Effector CD8-positive, alpha-beta T cell (primary cell): Measurements from ENCODE around the gene UST.
"Not testable (repeated sequence)": the region's sequence is repeated elsewhere in the genome, so short reads cannot be mapped to it uniquely, and the experiment has no call there.

Source experiments
- DNase-seq: peaks from one replicate; lab custom pipeline; 2025; lab: John Stamatoyannopoulos, UW

UST gene

GRCh38 chr6:149084808-149085556, 338.2 kb downstream of the UST start:
- DNase-seq, result no peak

DNA sequence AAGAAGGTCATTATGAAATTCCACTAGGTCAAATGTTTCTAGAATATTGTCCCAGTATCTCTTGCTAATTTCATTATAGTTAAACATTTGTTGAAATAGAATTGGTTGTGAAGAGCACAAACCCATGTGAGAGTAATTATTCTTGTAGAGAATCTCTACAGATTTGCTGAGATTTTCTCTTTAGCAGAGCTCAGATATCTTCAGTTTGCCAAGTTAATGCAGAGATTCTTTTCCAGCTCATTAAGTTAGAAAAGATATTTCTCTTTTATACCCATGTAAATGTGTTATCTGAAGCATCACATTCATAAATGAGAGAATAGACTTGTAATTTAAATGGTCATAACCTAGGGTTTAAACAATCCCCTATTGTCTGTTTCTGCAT, 338.7 kb downstream of the UST start:
- DNase-seq, result no peak

- DNase-seq, result no peak
These were observed 339.5 kb downstream of the UST start for GRCh38 chr6:149086363-149086762.

GRCh38 chr6:149087898-149088297, 341.1 kb downstream of the UST start:
- no peak for DNase-seq

GRCh38 chr6:149088361-149088760, 341.5 kb downstream of the UST start:
- DNase-seq, result no peak

DNA sequence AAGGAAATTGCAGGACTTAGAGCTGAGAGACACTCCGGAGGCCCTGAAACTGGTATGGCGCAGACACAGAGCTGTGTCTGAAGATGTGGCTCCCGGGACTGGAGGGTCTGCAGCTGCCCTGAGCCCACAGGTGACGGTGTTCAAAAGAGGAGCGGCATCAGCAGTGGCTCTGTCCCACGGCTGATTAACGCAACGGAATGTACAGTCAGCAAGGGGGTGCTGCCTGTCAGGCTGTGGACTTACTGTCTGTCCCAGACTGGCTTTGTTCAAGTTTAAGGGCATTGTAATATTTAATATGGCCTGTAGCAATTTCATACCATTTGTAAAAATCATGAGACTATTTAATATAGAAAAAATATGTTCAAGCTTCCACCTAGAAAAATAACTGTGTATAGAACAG, 342.7 kb downstream of the UST start:
- no peak for DNase-seq

DNA sequence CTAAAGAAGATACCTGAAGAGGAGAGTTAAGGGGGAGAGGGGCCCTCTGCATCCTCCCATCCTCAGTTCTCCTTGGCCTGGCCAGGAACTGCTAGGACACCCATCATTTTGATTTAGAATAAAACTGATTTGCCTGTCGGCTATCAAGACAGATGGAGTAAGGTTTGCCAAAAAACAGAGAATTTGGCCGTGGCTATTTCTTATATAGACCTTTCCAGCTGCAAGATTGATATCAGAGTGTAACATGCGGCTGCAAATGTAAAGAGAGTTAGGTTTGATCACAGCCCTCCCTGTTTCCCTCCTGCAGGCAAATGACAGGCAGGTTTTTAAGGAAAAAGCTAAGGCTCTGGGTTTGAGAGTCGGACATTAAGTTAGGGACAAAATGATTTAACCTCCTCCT, 344.1 kb downstream of the UST start:
- no peak for DNase-seq

GRCh38 chr6:149093643-149094042, 346.8 kb downstream of the UST start:
- no peak for DNase-seq

- DNase-seq, result no peak
These were observed 347.3 kb downstream of the UST start for GRCh38 chr6:149094156-149094555.

DNA sequence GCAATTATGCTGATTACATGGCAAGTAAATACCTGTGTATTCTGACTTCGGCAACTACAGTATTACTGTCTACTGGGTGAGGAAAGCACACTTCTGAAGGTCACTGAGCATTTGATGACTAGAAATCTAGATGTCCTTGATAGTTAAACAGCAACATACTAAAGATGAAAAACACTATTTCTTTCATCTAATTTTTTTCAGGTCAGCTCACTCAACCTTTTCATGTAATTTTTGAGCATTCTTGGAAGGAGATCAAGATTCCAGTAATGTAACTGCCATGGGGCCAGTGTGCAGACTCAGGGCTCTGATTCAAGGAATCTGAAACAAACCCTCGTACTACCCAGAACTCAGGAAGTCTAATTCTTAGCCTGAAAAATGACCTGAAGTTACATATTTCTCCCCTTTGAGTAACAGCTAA, 348.1 kb downstream of the UST start:
- DNase-seq, result no peak

GRCh38 chr6:149095842-149096241, 349.0 kb downstream of the UST start:
- DNase-seq, result no peak

DNA sequence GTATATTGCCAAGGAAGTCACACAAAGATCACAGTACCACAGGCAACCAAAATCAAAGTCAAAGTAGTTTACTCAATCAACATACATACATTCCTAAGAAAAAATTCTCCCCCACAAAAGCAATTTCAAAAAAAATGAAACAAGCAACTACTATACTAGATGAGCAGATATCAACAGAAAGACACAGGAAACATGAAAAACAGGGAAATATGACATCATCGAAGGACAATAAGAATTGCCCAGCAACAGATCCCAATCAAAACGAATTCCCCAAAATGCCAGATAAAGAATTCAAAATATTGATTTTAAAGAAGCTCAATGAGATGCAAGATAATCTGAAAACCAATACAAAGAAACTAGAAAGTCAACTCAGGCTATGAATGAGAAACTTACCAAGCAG, 351.0 kb downstream of the UST start:
- no peak for DNase-seq

GRCh38 chr6:149098700-149099276, 352.0 kb downstream of the UST start:
- DNase-seq, result no peak

- no peak for DNase-seq
These were observed 355.5 kb downstream of the UST start for GRCh38 chr6:149102324-149102723.

DNA sequence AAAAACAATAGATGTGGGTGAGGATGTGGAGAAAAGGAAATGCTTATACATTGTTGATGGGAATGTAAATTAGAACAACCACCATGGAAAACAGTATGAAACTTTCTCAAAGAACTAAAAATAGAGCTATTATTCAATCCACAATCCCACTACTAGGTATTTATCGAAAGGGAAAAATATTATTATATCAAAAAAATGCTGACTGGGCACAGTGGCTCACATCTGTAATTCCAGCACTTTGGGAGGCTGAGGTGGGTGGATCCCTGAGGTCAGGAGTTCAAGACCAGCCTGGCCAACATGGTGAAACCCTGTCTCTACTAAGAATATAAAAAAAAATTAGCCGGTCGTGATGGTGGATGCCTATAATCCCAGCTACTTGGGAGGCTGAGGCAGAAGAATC, 357.1 kb downstream of the UST start:
- not testable (repeated sequence) for DNase-seq

GRCh38 chr6:149107520-149107919, 360.7 kb downstream of the UST start:
- DNase-seq, result no peak

GRCh38 chr6:149108038-149108748, 361.4 kb downstream of the UST start:
- DNase-seq, result no peak

GRCh38 chr6:149108749-149109100, 361.9 kb downstream of the UST start:
- DNase-seq, result no peak

DNA sequence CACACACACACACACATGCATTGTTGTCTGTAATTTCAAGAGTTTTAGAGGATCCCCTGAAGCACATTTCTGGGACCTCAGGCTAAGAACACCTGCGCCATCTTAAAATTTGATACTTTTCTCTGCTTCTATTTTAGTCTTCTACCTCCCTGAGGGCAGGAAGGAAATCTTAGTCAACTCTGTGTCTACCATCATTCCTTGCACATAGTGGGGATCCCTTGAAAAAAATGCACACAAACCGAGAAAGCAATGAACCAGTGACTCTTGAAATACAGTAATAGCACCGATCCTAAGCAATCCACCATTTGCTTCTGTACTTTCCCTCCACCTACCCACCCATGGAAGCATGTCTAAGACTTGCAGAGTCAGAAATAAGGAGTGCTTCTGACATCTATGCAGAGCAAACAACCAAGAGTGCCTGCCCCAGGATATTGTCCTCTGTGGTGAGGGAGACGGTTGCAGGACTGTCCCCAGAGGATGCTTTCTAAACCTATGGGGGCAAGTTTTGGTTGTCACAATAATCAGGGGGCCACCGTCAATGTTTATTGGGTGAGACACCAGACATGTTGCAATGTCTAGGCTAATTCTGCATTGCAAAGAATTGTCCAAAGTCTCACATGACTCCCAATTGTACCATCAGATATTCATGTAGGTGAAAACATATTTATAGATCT, 362.7 kb downstream of the UST start:
- no peak for DNase-seq

DNA sequence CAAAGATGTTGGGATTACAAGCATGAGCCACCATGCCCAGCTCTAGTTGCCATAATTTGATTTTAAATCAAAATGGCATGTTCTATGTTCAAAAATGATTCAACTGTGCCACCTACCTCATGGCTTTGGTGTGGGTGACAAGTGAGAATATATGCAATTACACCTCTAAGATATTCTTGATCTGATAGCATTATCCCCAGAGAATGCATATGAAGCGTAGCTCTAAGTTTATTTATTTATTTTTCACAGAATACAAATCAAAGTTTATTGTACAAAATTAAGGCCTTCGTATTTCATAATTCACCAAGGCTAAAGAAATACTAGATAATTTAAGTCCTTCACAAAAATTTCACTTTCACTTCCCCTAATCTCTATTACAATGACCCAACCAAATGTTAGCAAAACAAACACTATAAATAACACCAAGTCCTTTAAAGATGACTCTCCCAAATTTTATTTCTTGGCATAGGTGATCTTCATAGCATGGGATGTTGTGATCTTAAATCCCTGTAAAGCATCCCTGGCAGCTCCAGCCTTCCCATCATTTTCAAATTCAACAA, 364.8 kb downstream of the UST start:
- DNase-seq, result no peak

DNA sequence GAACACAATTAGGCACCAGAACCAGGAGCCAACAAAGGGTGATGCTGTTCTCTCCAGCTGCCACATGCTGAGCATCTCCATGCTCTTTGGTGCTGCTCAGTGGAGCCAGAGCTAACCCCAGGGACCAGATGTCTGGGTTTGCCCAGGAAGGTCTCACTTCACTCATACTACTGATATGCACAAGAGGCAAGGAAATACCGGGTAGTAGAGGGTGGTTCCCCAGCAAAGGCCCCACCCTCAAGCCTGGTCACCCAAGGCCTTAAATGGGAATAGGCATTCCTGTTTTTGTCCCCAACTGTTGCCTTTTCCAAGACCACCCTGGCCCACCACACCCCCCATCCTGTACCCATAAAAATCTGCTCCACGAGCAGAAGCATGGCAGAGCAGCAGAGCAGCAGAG, 366.1 kb downstream of the UST start:
- DNase-seq, result no peak

GRCh38 chr6:149114167-149114566, 367.3 kb downstream of the UST start:
- DNase-seq, result no peak
